SK-N-SH treated with all-trans-retinoic acid at 6 μM for 48 hours (cell line): ENCODE data around the gene TNKS2.

ENCODE experiments used
- ARNTL ChIP-seq: fragments of 450-650 bp; formaldehyde crosslinking; IDR thresholded peaks from 2 replicates; pipeline ENCODE4 v1.5.0; 2020; ENCODE audit warnings: low read depth, mild to moderate bottlenecking, moderate library complexity, borderline replicate concordance
- GLIS3 ChIP-seq: fragments of 250-450 bp; sonication (Bioruptor Pico); IDR thresholded peaks from 2 replicates; pipeline ENCODE4 v1.5.0; 2020; ENCODE audit warnings: mild to moderate bottlenecking, moderate library complexity
- PPARA ChIP-seq: fragments of 250-450 bp; sonication (Bioruptor Pico); IDR thresholded peaks from 2 replicates; pipeline ENCODE4 v1.5.0; 2020; ENCODE audit warnings: mild to moderate bottlenecking, borderline replicate concordance
- RARB ChIP-seq: fragments of 250-450 bp; sonication (Bioruptor Pico); IDR thresholded peaks from 2 replicates; pipeline ENCODE4 v1.8.0; 2021; ENCODE audit warnings: mild to moderate bottlenecking, moderate library complexity
- TCF4 ChIP-seq: fragments of 250-450 bp; sonication (Bioruptor Pico); IDR thresholded peaks from 2 replicates; pipeline ENCODE4 v1.8.0; 2021; ENCODE audit warnings: mild to moderate bottlenecking, moderate library complexity, borderline replicate concordance
- TSHZ2 ChIP-seq: fragments of 250-450 bp; sonication (Bioruptor Pico); IDR thresholded peaks from 2 replicates; pipeline ENCODE4 v1.5.0; 2020; ENCODE audit warnings: mild to moderate bottlenecking, moderate library complexity
- ZFP3 ChIP-seq: fragments of 250-450 bp; sonication (Bioruptor Pico); IDR thresholded peaks from 2 replicates; pipeline ENCODE4 v1.5.0; 2020; ENCODE audit warnings: mild to moderate bottlenecking, moderate library complexity
- ZFP30 ChIP-seq: fragments of 450-650 bp; formaldehyde crosslinking; IDR thresholded peaks from 2 replicates; pipeline ENCODE4 v1.5.0; 2022; ENCODE audit warnings: mild to moderate bottlenecking, moderate library complexity
- ZNF8 ChIP-seq: fragments of 450-650 bp; formaldehyde crosslinking; IDR thresholded peaks from 2 replicates; pipeline ENCODE4 v1.5.0; 2020; ENCODE audit warnings: mild to moderate bottlenecking, moderate library complexity
- TF ChIP-seq, protein P1 (sequence below): fragments of 250-450 bp; sonication (Bioruptor Pico); IDR thresholded peaks from 2 replicates; pipeline ENCODE4 v1.8.0; 2020; ENCODE audit warnings: mild to moderate bottlenecking, moderate library complexity, borderline replicate concordance
- TF ChIP-seq, protein P2 (sequence below): fragments of 250-450 bp; sonication (Bioruptor Pico); IDR thresholded peaks from 2 replicates; pipeline ENCODE4 v1.5.1; 2020; ENCODE audit warnings: low read depth, mild to moderate bottlenecking, moderate library complexity

GRCh38 chr10:91816981-91817380 lies 18.8 kb downstream of the TNKS2 start:
- TF ChIP-seq, protein P1, sequence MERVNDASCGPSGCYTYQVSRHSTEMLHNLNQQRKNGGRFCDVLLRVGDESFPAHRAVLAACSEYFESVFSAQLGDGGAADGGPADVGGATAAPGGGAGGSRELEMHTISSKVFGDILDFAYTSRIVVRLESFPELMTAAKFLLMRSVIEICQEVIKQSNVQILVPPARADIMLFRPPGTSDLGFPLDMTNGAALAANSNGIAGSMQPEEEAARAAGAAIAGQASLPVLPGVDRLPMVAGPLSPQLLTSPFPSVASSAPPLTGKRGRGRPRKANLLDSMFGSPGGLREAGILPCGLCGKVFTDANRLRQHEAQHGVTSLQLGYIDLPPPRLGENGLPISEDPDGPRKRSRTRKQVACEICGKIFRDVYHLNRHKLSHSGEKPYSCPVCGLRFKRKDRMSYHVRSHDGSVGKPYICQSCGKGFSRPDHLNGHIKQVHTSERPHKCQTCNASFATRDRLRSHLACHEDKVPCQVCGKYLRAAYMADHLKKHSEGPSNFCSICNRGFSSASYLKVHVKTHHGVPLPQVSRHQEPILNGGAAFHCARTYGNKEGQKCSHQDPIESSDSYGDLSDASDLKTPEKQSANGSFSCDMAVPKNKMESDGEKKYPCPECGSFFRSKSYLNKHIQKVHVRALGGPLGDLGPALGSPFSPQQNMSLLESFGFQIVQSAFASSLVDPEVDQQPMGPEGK = no peak
- TF ChIP-seq ZFP30 (no peak), TCF4 (CRISPR knock-in tag) (no peak), RARB (no peak), PPARA (no peak), ZFP3 (CRISPR knock-in tag) (no peak), TSHZ2 (no peak), ARNTL (CRISPR knock-in tag) (no peak), GLIS3 (CRISPR knock-in tag) (no peak), ZNF8 (CRISPR knock-in tag) (no peak)
- TF ChIP-seq, protein P2, sequence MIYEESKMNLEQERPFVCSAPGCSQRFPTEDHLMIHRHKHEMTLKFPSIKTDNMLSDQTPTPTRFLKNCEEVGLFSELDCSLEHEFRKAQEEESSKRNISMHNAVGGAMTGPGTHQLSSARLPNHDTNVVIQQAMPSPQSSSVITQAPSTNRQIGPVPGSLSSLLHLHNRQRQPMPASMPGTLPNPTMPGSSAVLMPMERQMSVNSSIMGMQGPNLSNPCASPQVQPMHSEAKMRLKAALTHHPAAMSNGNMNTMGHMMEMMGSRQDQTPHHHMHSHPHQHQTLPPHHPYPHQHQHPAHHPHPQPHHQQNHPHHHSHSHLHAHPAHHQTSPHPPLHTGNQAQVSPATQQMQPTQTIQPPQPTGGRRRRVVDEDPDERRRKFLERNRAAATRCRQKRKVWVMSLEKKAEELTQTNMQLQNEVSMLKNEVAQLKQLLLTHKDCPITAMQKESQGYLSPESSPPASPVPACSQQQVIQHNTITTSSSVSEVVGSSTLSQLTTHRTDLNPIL (CRISPR knock-in tag) = no peak
